Parathyroid adenoma (tissue), 2 donors: ENCODE measurements around the gene AURKAIP1.
A peak's percentile ranks its signal among the peaks of the same experiment; 100 is the strongest.

Experiments
- H2AFZ ChIP-seq: fragments of 300-600 bp; sonication (generic); one replicate; pipeline ENCODE4 v1.7.0; 2017; ENCODE audit warnings: antibody characterized with exemption, mild to moderate bottlenecking
- H3K27ac ChIP-seq: fragments of 300-600 bp; sonication (generic); one replicate; pipeline ENCODE4 v1.7.0; 2017
- H3K27me3 ChIP-seq: fragments of 300-600 bp; sonication (generic); one replicate; pipeline ENCODE4 v1.7.0; 2017; ENCODE audit warnings: low read length; ENCODE audit not compliant: control insufficient read depth, insufficient read depth
- H3K36me3 ChIP-seq: fragments of 300-600 bp; sonication (generic); one replicate; pipeline ENCODE4 v1.7.0; 2017; ENCODE audit warnings: low read length; ENCODE audit not compliant: control insufficient read depth, insufficient read depth
- H3K4me1 ChIP-seq: fragments of 300-600 bp; sonication (generic); one replicate; pipeline ENCODE4 v1.7.0; 2017; ENCODE audit warnings: control low read depth
- H3K4me2 ChIP-seq: fragments of 300-600 bp; sonication (generic); one replicate; pipeline ENCODE4 v1.7.0; 2017; ENCODE audit warnings: low read length
- H3K4me3 ChIP-seq: fragments of 300-600 bp; sonication (generic); one replicate; pipeline ENCODE4 v1.7.0; 2017; ENCODE audit warnings: low read depth, low read length
- H3K79me2 ChIP-seq: fragments of 300-600 bp; sonication (generic); one replicate; pipeline ENCODE4 v1.7.0; 2017; ENCODE audit warnings: control low read depth
- H3K9ac ChIP-seq: fragments of 300-600 bp; sonication (generic); one replicate; pipeline ENCODE4 v1.7.0; 2017; ENCODE audit warnings: mild to moderate bottlenecking
- H3K9me3 ChIP-seq: fragments of 300-600 bp; sonication (generic); one replicate; pipeline ENCODE4 v1.7.0; 2017; ENCODE audit warnings: low read length; ENCODE audit not compliant: control insufficient read depth
- TF ChIP-seq, protein P1 (sequence below): fragments of 300-600 bp; sonication (generic); IDR thresholded peaks from one replicate; pipeline ENCODE4 v1.7.0; 2017; ENCODE audit warnings: antibody characterized with exemption, mild to moderate bottlenecking
- donor health status: primary hyperparathyroidism.

The AURKAIP1 gene

DNA sequence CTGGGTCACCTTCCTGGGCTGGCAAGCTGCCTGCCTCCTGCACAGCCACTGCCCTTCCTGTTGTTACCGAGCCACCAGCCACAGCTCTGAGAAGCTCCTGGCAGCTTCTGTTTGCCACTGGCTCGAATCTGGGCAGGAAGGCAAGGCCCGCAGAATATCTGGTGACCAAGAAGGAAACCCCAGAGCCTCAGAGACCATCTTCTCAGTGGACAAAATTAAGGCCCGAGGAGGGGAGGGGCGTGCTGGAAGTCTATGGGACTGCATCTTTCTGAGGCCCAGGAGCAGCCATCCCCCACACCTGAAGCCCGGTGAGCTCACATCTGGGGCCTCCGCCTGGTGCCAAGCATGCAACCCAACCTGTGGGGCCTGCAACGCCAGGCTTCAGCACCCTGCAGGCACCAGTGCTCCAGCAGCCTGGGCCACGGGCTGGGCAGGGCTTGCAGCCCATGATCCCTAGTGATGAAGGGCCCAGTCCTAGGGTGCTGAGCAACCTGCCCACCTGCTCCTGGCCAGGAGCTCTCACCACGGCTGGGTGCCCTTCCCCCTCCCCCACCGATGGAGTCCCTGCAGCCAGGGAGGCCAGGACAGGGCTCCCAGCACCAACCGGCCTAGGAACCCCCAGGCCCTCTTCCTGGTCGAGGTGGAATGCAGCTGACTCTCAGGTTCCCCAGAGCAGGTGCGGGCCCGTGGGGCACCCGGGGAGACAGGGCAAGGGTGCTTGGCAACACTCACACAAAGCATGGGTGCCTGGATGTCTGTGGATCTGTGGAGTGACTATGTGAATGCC lies 49.5 kb downstream of the AURKAIP1 start:
- peaks cover 5% of the 10 kb centered on the region for H3K4me1 ChIP-seq

DNA sequence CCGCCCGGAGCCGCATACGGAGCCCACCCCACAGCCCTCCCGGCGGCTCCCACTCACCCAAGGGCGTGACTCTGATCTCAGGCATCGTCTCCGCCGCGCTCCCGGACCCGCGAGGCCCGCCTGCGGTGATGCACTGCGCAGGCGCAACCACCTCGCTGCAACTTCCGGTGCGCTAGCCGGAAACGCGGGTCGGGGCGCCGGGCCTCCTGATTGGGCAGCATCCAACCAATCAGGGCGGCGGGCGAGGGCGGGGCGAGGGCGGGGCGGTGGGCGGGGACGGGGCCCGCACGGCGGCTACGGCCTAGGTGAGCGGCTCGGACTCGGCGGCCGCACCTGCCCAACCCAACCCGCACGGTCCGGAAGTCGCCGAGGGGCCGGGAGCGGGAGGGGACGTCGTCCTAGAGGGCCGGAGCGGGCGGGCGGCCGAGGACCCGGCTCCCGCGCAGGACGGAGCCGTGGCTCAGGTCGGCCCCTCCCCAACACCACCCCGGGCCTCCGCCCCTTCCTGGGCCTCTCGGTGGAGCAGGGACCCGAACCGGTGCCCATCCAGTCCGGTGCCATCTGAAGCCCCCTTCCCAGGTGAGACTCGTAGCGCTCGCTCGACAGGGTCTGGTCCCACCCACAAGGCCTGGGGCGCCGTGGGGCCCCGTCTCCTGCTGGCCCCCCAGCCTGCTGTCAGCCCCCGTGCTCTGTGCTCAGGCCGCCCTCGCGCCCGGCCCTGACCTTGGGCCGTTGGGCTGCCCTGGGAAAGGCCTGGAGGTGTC lies 50.3 kb downstream of the AURKAIP1 start, which contains the start of the genes CPTP and INTS11:
Gene CPTP (plus strand): TSS at position 279 of the 764 bp plus-strand sequence. CDS start 2,109 bp downstream, outside the sequence.
Gene INTS11 (minus strand): TSS at position 137 of the 764 bp plus-strand sequence. CDS start 52 bp downstream, at position 85.
- Histone ChIP-seq H3K4me3 (peak within 1 kb of the TSS; percentile 97), H3K4me1 (peaks cover 5% of the 10 kb centered on the region), H3K36me3 (no peaks in the 10 kb centered on the region), H3K27ac (peak within 1 kb of the TSS; percentile 91), H3K9me3 (no peaks in the 10 kb centered on the region), H3K4me2 (peak within 1 kb of the TSS; percentile 81), H3K79me2 (peaks cover 22% of the 10 kb centered on the region), H3K9ac (peak within 1 kb of the TSS; percentile 92), H3K27me3 (no peaks in the 10 kb centered on the region), H2AFZ (peak within 1 kb of the TSS; percentile 76)
- TF ChIP-seq, protein P1, sequence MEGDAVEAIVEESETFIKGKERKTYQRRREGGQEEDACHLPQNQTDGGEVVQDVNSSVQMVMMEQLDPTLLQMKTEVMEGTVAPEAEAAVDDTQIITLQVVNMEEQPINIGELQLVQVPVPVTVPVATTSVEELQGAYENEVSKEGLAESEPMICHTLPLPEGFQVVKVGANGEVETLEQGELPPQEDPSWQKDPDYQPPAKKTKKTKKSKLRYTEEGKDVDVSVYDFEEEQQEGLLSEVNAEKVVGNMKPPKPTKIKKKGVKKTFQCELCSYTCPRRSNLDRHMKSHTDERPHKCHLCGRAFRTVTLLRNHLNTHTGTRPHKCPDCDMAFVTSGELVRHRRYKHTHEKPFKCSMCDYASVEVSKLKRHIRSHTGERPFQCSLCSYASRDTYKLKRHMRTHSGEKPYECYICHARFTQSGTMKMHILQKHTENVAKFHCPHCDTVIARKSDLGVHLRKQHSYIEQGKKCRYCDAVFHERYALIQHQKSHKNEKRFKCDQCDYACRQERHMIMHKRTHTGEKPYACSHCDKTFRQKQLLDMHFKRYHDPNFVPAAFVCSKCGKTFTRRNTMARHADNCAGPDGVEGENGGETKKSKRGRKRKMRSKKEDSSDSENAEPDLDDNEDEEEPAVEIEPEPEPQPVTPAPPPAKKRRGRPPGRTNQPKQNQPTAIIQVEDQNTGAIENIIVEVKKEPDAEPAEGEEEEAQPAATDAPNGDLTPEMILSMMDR, result no peak

More for the DNA sequence above, 49.5 kb downstream of the AURKAIP1 start:
- TF ChIP-seq, protein P1, result no peak
- Histone ChIP-seq H3K9ac (peak overlapping the region; percentile 92), H3K27ac (peak overlapping the region; percentile 91), H3K4me2 (peak overlapping the region; percentile 72), H2AFZ (no peak overlapping the region), H3K79me2 (peaks cover 22% of the 10 kb centered on the region), H3K27me3 (no peaks in the 10 kb centered on the region), H3K36me3 (no peaks in the 10 kb centered on the region), H3K9me3 (no peaks in the 10 kb centered on the region), H3K4me3 (peak overlapping the region; percentile 97)

DNA sequence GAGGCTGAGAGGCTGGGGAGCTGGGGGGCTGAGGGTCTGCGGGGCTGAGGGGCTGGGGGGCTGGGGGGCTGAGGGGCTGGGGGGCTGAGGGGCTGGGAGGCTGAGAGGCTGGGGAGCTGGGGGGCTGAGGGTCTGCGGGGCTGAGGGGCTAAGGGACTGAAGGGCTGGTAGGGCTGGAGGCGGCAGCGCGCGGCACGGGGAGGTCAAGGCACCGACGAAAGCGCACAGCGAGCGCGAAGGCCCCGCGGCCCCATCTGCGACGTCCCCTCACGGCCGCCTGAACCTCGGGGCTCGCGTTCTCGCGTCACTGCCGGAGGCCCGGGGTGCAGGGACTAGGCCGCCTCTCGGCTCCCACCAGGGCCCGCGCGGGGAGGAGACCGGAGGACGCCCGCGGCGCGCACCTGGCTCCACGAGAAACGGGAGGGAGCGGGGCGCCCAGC lies 50.9 kb downstream of the AURKAIP1 start:
- TF ChIP-seq, protein P1, result no peak
- Histone ChIP-seq H3K27me3 (no peaks in the 10 kb centered on the region), H3K27ac (peak overlapping the region; percentile 36), H3K4me3 (peak overlapping the region; percentile 97), H3K36me3 (no peaks in the 10 kb centered on the region), H2AFZ (peak overlapping the region; percentile 76), H3K4me2 (peak overlapping the region; percentile 81), H3K9me3 (no peaks in the 10 kb centered on the region), H3K9ac (peak overlapping the region; percentile 67), H3K79me2 (peaks cover 22% of the 10 kb centered on the region), H3K4me1 (peaks cover 5% of the 10 kb centered on the region)
